B cell (primary cell): ENCODE measurements around the gene DEPDC1B. TPM values are rescaled to one million over a fixed set of nuclear protein-coding genes. Genes with fewer than 3 reads are reported as not detected.

ENCODE experiments used
- ATAC-seq: fragments of 200-7000 bp; cut with Tn5 transposase; one replicate; pipeline ENCODE4 v1.10.0; 2021; ENCODE audit warnings: low read depth, mild to moderate bottlenecking, moderate number of reproducible peaks, moderate library complexity
- CTCF ChIA-PET: fragments of 350-600 bp; sonication (Branson Sonifier 250); formaldehyde crosslinking; loops from one replicate; lab custom pipeline; 2021; ENCODE audit warnings: antibody characterized with exemption, inconsistent platforms; lab: Charles Lee
- POLR2A ChIA-PET: fragments of 350-600 bp; sonication (Branson Sonifier 250); formaldehyde crosslinking; loops from one replicate; lab custom pipeline; 2021; ENCODE audit warnings: antibody characterized with exemption; lab: Charles Lee
- DNase-seq: peaks from one replicate; pipeline ENCODE4 v3.0.0; 2013
- H2AFZ ChIP-seq: 2 replicates; pipeline ENCODE4 v1.6.1; 2012; ENCODE audit warnings: mild to moderate bottlenecking, low read depth, low read length; ENCODE audit not compliant: insufficient read depth, poor library complexity, severe bottlenecking
- H3K27ac ChIP-seq, 2 donors: 1 replicate in 1 of 2; 2 replicates in 1 of 2; pipeline ENCODE4 v1.5.1; 2012 to 2013; ENCODE audit warnings: low read length in 2 of 2, mild to moderate bottlenecking in 2 of 2, moderate library complexity in 1 of 2
- H3K27me3 ChIP-seq, 4 experiments: fragments of 200-600 bp in 1 of 4; sonication (generic) in 1 of 4; replicated peaks in 1 of 4; 1 replicate in 2 of 4; 2 replicates in 2 of 4; pipeline versions ENCODE4 v1.6.1 to v1.7.0; 2013 to 2016; ENCODE audit warnings: low read length in 3 of 4, mild to moderate bottlenecking in 2 of 4, mixed read lengths in 1 of 4, moderate library complexity in 1 of 4; ENCODE audit not compliant: insufficient read depth in 4 of 4, control insufficient read depth in 3 of 4; ENCODE audit errors: control extremely low read depth in 1 of 4
- H3K36me3 ChIP-seq, 2 experiments: replicated peaks in 1 of 2; 1 replicate in 1 of 2; 2 replicates in 1 of 2; pipeline versions ENCODE4 v1.6.1 to v1.7.1; 2013; ENCODE audit warnings: low read length in 1 of 2; ENCODE audit not compliant: insufficient read depth in 2 of 2, control insufficient read depth in 1 of 2; ENCODE audit errors: control extremely low read depth in 1 of 2, extremely low read depth in 1 of 2
- H3K4me1 ChIP-seq, 2 donors: fragments of 200-600 bp in 1 of 2; sonication (generic) in 1 of 2; 1 replicate in 1 of 2; 2 replicates in 1 of 2; pipeline versions ENCODE4 v1.5.1 to v1.6.1; 2013 to 2017; ENCODE audit warnings: low read length in 2 of 2; ENCODE audit not compliant: control insufficient read depth in 2 of 2, insufficient read depth in 2 of 2
- H3K4me2 ChIP-seq: replicated peaks from 2 replicates; pipeline ENCODE3; 2012; ENCODE audit warnings: mild to moderate bottlenecking, low read depth, low read length; ENCODE audit not compliant: poor library complexity, severe bottlenecking
- H3K4me3 ChIP-seq, 5 experiments: fragments of 200-600 bp in 1 of 5; sonication (generic) in 1 of 5; 1 replicate in 3 of 5; 2 replicates in 2 of 5; pipeline versions ENCODE4 v1.5.1 to v1.7.0; 2011 to 2016; ENCODE audit warnings: low read length in 4 of 5, mild to moderate bottlenecking in 4 of 5, low read depth in 2 of 5, control low read depth in 1 of 5, moderate library complexity in 1 of 5; ENCODE audit not compliant: insufficient read depth in 1 of 5; ENCODE audit errors: control extremely low read depth in 1 of 5, extremely low read depth in 1 of 5
- H3K79me2 ChIP-seq: fragments of 200-600 bp; sonication (generic); one replicate; pipeline ENCODE4 v1.6.0; 2016; ENCODE audit warnings: low read length; ENCODE audit not compliant: control insufficient read depth, insufficient read depth
- H3K9ac ChIP-seq: fragments of 200-600 bp; sonication (generic); 2 replicates; pipeline ENCODE4 v1.6.1; 2017; ENCODE audit warnings: mild to moderate bottlenecking, low read length, moderate library complexity
- H3K9me3 ChIP-seq, 3 donors: one replicate each; pipeline versions ENCODE4 v1.6.1 to v1.7.1; 2013; ENCODE audit warnings: low read length in 2 of 3; ENCODE audit not compliant: control insufficient read depth in 2 of 3, insufficient read depth in 1 of 3; ENCODE audit errors: control extremely low read depth in 1 of 3
- H4K20me1 ChIP-seq: 2 replicates; pipeline ENCODE4 v1.6.0; 2012; ENCODE audit warnings: mild to moderate bottlenecking, low read length; ENCODE audit not compliant: insufficient read depth, control insufficient read depth, poor library complexity, severe bottlenecking
- H3K27ac Mint-ChIP-seq: one replicate; pipeline ENCODE4 v1.8.0; 2021; ENCODE audit warnings: mixed read lengths
- H3K27me3 Mint-ChIP-seq: one replicate; pipeline ENCODE4 v1.8.0; 2021; ENCODE audit warnings: mixed read lengths
- H3K4me1 Mint-ChIP-seq: one replicate; pipeline ENCODE4 v1.8.0; 2021; ENCODE audit warnings: mixed read lengths
- H3K4me3 Mint-ChIP-seq: one replicate; pipeline ENCODE4 v1.8.0; 2021; ENCODE audit warnings: mixed read lengths
- H3K9me3 Mint-ChIP-seq: one replicate; pipeline ENCODE4 v1.8.0; 2022; ENCODE audit warnings: mixed read lengths; ENCODE audit not compliant: insufficient read depth
- CTCF ChIP-seq: fragments of 200-600 bp; IDR thresholded peaks from one replicate; pipeline ENCODE4 v1.8.0; 2022; ENCODE audit warnings: antibody characterized with exemption, mild to moderate bottlenecking
- EZH2 ChIP-seq: IDR thresholded peaks from 2 replicates; pipeline ENCODE4 v1.6.1; 2012; ENCODE audit warnings: borderline replicate concordance, low read depth, mild to moderate bottlenecking, moderate library complexity, low read length; ENCODE audit not compliant: insufficient read depth, poor library complexity, severe bottlenecking
- WGBS: methylation state at CpG from one replicate; pipeline ENCODE4 v1.1.5; 2013; ENCODE audit warnings: missing lambda C conversion rate; ENCODE audit not compliant: insufficient coverage; 5-methylcytosine and 5-hydroxymethylcytosine counted together
- intact Hi-C: fragments of 100-400 bp; cut with micrococcal nuclease; formaldehyde crosslinking; loops from one replicate; pipeline ENCODE4 v1.10.0; 2022
- polyA plus RNA-seq: library from polyadenylated mRNA; depleted of rRNA; stranded (reverse); fragments of >200 nt; gene quantifications from 2 replicates; pipeline ENCODE4 v1.2.3, GENCODE V29; 2012
- total RNA-seq, 2 donors: library from RNA; stranded (reverse); fragments of 120-200 nt in 1 of 2; gene quantifications; 1 replicate in 1 of 2; 2 replicates in 1 of 2; pipeline versions ENCODE4 v1.2.3 to v1.2.4, GENCODE V29; 2013 to 2022

Gene DEPDC1B
- total and polyA plus RNA-seq, 2 donors (not counting 1 experiment from before 2014, with no cell fraction given): 0.04 to 0.25 TPM

- Histone ChIP-seq H4K20me1 (no peaks in the 10 kb centered on the region), H3K27ac (no peak overlapping the region), H3K4me2 (no peak overlapping the region), H3K4me3 (no peak overlapping the region), H3K9ac (no peak overlapping the region), H3K27me3 (no peaks in the 10 kb centered on the region), H3K9me3 (peaks cover 5 to 19% (median 14%) of the 10 kb centered on the region in 3 donors), H3K4me1 (peaks cover 0 to 10% of the 10 kb centered on the region in 2 donors), H3K36me3 (no peaks in the 10 kb centered on the region), H2AFZ (no peak overlapping the region), H3K79me2 (no peaks in the 10 kb centered on the region)
- TF ChIP-seq EZH2: no peak
- no peak for TF ChIP-seq CTCF
- intact Hi-C loops: no loop called here
- Mint-ChIP-seq H3K27me3 (no peaks in the 10 kb centered on the region), H3K4me1 (peaks cover 14% of the 10 kb centered on the region), H3K4me3 (no peak overlapping the region), H3K9me3 (peaks cover 5% of the 10 kb centered on the region), H3K27ac (no peak overlapping the region)
- ATAC-seq: no peak
- POLR2A ChIA-PET: no interaction called here
- 75% methylated on average over 1 of the region's 3 CpGs for WGBS
- CTCF ChIA-PET: no interaction called here
- DNase-seq: no peak
Observed at GRCh38 chr5:60578315-60578714, 121.7 kb downstream of the DEPDC1B start.

- no peak for DNase-seq
- POLR2A ChIA-PET: no interaction called here
- H3K27ac Mint-ChIP-seq: no peak overlapping the region
Observed at GRCh38 chr5:60577116-60577515, 122.8 kb downstream of the DEPDC1B start.

More at GRCh38 chr5:60577116-60577515, 122.8 kb downstream of the DEPDC1B start:
- CTCF ChIA-PET: no interaction called here
- Histone ChIP-seq H3K36me3 (no peaks in the 10 kb centered on the region), H3K4me2 (no peak overlapping the region), H4K20me1 (no peaks in the 10 kb centered on the region), H3K9ac (no peak overlapping the region), H2AFZ (no peak overlapping the region), H3K4me1 (peaks cover 0 to 10% of the 10 kb centered on the region in 2 donors), H3K79me2 (no peaks in the 10 kb centered on the region), H3K27me3 (no peaks in the 10 kb centered on the region), H3K4me3 (no peak overlapping the region), H3K9me3 (peaks cover 5 to 19% (median 14%) of the 10 kb centered on the region in 3 donors), H3K27ac (peak overlapping the region; percentile 27 to 29)
- WGBS: no CpG with 5 or more reads among the region's 1 CpG
- Mint-ChIP-seq H3K9me3 (peaks cover 5% of the 10 kb centered on the region), H3K4me1 (peaks cover 14% of the 10 kb centered on the region), H3K27me3 (no peaks in the 10 kb centered on the region), H3K4me3 (no peak overlapping the region)
- no peak for ATAC-seq
- no peak for TF ChIP-seq CTCF
- no peak for TF ChIP-seq EZH2
- intact Hi-C loops: no loop called here
